SK-N-SH (cell line): ENCODE results near the gene NSUN7.

Experiments used
- CHD2 ChIP-seq: fragments of 150-350 bp; IDR thresholded peaks from 2 replicates; pipeline ENCODE4 v1.6.1; 2018; ENCODE audit warnings: low read length; ENCODE audit not compliant: partially characterized antibody
- FOXM1 ChIP-seq: IDR thresholded peaks from 2 replicates; pipeline ENCODE4 v1.4.0; 2012; ENCODE audit warnings: low read depth, mild to moderate bottlenecking
- JUND ChIP-seq: IDR thresholded peaks from 2 replicates; pipeline ENCODE4 v1.4.0; 2012
- MAX ChIP-seq: IDR thresholded peaks from 2 replicates; pipeline ENCODE4 v1.4.0; 2012; ENCODE audit warnings: low read depth
- MEF2A ChIP-seq: IDR thresholded peaks from 2 replicates; pipeline ENCODE4 v1.4.0; 2012; ENCODE audit warnings: low read depth, borderline replicate concordance
- POLR2AphosphoS5 ChIP-seq: IDR thresholded peaks from 2 replicates; pipeline ENCODE4 v1.6.1; 2012; ENCODE audit warnings: low read depth, low read length
- RAD21 ChIP-seq: IDR thresholded peaks from 2 replicates; pipeline ENCODE4 v1.6.1; 2012; ENCODE audit warnings: mild to moderate bottlenecking, low read length
- REST ChIP-seq: IDR thresholded peaks from 2 replicates; pipeline ENCODE4 v1.6.1; 2012; ENCODE audit warnings: mild to moderate bottlenecking, low read depth, low read length, moderate library complexity
- RFX5 ChIP-seq: IDR thresholded peaks from 2 replicates; pipeline ENCODE4 v1.6.1; 2012; ENCODE audit warnings: mild to moderate bottlenecking, improper control_type of control experiment, low read length
- TAF1 ChIP-seq: IDR thresholded peaks from 2 replicates; pipeline ENCODE4 v1.6.1; 2012; ENCODE audit warnings: low read depth, mild to moderate bottlenecking, low read length, moderate library complexity, borderline replicate concordance
- YY1 ChIP-seq: IDR thresholded peaks from 2 replicates; pipeline ENCODE4 v1.4.0; 2012; ENCODE audit warnings: low read depth, mild to moderate bottlenecking
- TF ChIP-seq, protein P1 (sequence below): fragments of 200-600 bp; sonication (generic); IDR thresholded peaks from 2 replicates; pipeline ENCODE4 v1.6.1; 2017; ENCODE audit warnings: antibody characterized with exemption, mild to moderate bottlenecking, moderate library complexity
- TF ChIP-seq, protein P2 (sequence below): IDR thresholded peaks from 2 replicates; pipeline ENCODE4 v1.4.0; 2012; ENCODE audit warnings: low read depth, borderline replicate concordance
- TF ChIP-seq, protein P3 (sequence below): IDR thresholded peaks from 2 replicates; pipeline ENCODE4 v1.4.0; 2012; ENCODE audit warnings: low read depth, borderline replicate concordance

- TF ChIP-seq, protein P1, sequence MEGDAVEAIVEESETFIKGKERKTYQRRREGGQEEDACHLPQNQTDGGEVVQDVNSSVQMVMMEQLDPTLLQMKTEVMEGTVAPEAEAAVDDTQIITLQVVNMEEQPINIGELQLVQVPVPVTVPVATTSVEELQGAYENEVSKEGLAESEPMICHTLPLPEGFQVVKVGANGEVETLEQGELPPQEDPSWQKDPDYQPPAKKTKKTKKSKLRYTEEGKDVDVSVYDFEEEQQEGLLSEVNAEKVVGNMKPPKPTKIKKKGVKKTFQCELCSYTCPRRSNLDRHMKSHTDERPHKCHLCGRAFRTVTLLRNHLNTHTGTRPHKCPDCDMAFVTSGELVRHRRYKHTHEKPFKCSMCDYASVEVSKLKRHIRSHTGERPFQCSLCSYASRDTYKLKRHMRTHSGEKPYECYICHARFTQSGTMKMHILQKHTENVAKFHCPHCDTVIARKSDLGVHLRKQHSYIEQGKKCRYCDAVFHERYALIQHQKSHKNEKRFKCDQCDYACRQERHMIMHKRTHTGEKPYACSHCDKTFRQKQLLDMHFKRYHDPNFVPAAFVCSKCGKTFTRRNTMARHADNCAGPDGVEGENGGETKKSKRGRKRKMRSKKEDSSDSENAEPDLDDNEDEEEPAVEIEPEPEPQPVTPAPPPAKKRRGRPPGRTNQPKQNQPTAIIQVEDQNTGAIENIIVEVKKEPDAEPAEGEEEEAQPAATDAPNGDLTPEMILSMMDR = no peak
- no peak for TF ChIP-seq TAF1
- no peak for TF ChIP-seq RFX5
- no peak for TF ChIP-seq FOXM1
- TF ChIP-seq POLR2AphosphoS5 = no peak
- TF ChIP-seq, protein P2, sequence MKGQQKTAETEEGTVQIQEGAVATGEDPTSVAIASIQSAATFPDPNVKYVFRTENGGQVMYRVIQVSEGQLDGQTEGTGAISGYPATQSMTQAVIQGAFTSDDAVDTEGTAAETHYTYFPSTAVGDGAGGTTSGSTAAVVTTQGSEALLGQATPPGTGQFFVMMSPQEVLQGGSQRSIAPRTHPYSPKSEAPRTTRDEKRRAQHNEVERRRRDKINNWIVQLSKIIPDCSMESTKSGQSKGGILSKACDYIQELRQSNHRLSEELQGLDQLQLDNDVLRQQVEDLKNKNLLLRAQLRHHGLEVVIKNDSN = no peak
- TF ChIP-seq CHD2 = no peak
- no peak for TF ChIP-seq REST
- TF ChIP-seq MEF2A = no peak
- TF ChIP-seq MAX = no peak
- TF ChIP-seq, protein P3, sequence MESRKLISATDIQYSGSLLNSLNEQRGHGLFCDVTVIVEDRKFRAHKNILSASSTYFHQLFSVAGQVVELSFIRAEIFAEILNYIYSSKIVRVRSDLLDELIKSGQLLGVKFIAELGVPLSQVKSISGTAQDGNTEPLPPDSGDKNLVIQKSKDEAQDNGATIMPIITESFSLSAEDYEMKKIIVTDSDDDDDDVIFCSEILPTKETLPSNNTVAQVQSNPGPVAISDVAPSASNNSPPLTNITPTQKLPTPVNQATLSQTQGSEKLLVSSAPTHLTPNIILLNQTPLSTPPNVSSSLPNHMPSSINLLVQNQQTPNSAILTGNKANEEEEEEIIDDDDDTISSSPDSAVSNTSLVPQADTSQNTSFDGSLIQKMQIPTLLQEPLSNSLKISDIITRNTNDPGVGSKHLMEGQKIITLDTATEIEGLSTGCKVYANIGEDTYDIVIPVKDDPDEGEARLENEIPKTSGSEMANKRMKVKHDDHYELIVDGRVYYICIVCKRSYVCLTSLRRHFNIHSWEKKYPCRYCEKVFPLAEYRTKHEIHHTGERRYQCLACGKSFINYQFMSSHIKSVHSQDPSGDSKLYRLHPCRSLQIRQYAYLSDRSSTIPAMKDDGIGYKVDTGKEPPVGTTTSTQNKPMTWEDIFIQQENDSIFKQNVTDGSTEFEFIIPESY = no peak
- TF ChIP-seq YY1 = no peak
- no peak for TF ChIP-seq JUND
- no peak for TF ChIP-seq RAD21
Observed at GRCh38 chr4:40858962-40859361, 109.2 kb downstream of the NSUN7 start.
